CD1c-positive myeloid dendritic cell (primary cell): ENCODE results near the gene PTPRN2.

Experiments
- DNase-seq: peaks from one replicate; pipeline ENCODE4 v3.0.0-alpha.2; 2016; ENCODE audit errors: extremely low spot score

Gene PTPRN2

DNA sequence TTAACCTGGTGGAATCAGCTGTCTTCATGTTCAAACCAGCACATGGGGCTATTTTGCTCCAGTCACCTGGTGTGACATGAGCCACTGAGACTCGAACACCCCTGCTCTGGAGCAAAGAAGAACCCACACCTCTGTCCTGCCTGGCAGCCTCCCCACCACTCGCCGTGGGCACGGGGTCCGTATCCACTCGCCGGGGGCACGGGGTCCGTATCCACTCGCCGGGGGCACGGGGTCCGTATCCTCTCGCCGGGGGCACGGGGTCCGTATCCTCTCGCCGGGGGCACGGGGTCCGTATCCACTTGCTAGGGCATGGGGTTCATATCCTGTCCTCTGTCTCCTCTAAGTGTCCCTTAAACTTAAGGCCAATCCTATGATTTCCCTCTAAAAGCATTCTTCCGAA lies 558.7 kb downstream of the PTPRN2 start:
- no peak for DNase-seq

- DNase-seq = no peak
Observed at GRCh38 chr7:158028290-158028941, 559.2 kb downstream of the PTPRN2 start.

DNA sequence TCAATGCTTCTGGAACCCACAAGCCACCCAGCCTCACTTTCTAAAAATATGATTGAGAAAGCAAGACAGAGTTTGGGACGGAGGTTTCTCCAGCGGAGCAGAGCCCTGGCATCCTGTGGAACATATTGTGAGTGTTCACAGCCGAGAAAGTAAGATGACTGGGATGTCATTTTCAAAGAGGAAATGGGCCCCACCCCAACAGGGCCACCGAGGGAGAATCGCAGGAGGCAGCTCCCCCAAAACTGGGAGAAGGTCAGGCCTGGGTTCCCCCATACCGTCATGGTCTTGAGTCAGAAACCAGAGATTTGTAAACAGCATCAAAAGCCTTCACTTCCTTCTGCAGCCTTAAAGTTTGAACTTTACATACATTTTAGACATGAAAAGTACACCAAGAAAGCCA lies 560.0 kb downstream of the PTPRN2 start:
- DNase-seq = no peak

- no peak for DNase-seq
Observed at GRCh38 chr7:158026636-158027265, 560.9 kb downstream of the PTPRN2 start.

DNA sequence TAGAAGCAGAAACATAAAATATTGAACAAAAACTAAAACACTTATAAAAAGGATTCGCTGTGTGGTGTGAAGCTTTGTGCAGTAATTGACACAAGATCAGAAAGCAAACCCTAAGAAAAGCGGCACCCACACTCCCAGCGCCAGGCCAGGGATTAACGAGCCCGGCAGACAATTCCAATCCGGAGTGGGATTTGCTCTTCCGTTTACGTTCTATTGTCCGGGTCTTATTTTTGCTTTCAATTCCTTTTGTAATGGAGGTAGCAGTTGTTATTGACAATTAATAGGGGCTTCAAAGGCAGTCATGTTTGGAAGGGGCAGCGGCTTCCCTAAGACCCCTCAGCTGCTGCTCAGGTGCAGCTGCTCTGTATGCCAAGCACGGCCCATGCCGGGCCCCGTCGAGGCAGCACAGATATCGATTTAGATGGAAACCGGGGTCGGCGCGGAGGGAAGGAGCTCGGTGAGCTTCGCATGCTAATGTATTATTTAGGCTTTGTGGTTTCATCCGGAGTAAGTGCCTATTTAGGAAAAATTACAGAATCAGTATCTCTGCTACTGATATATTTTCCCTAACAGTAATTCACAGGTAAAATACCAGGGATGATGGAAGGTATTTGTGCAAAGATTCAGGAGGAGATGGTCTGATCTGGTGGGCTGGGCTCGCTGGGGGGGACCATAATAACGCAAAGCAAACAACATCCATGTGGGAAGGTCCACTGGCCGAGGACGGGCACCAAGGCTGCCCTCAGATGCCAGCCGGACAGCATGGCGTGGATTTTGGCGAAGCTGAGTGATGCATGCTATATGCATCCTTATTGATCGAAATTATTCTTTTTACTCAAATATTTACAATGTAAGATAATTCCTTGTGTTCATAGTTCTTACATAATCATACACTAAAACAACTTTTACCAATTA lies 561.7 kb downstream of the PTPRN2 start:
- DNase-seq = no peak

DNA sequence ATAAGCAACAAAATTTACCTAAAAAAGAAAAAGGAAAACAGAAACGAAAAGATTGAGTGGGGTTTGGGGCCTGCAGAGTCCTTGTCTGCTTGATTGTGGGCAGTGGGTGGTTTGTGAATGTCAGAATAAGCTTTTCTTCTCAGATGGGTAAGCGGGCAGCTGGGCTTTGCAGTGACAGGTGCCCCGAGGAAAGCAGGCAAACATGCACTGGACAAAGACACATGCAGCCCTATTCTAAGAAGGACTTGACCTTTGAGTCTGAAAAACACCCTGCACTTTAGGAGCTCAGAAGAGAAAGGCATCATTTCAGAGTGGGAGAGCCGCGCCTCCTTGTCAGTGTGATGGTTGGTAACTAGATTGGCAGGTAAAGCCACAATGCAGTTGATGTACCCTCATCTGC lies 562.7 kb downstream of the PTPRN2 start:
- DNase-seq = no peak

GRCh38 chr7:158024351-158024715 lies 563.3 kb downstream of the PTPRN2 start:
- no peak for DNase-seq

DNA sequence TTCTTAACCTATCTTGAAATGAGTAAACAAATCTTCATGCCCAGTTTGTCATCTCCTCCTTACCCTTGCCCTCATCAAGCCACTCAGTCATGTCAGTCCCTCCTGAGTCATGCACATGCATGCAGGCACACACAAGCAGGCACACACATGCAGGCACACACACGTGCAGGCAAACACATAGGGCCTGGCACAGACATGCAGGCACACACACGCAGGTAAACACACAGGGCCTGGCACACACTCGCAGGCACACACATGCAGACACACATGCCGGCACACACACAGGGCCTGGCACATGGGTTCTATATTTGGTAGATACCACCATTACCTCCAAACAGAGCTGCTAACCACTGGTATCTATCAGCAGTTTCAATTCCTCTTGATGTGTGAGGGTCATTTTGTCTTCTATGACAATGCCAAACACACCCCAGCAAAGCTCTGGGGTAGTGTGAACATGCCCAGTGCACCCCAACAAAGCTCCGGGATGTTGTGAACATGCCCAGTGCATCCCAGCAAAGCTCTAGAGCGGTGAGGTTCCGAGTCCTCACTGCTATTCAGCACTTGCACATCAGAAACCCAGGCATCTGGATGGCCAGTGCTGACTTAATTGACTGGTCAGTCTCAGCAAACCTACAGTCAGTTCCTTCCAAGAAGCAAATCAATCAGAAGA lies 563.8 kb downstream of the PTPRN2 start:
- no peak for DNase-seq

- DNase-seq = no peak
Observed at GRCh38 chr7:158023157-158023556, 564.5 kb downstream of the PTPRN2 start.

DNA sequence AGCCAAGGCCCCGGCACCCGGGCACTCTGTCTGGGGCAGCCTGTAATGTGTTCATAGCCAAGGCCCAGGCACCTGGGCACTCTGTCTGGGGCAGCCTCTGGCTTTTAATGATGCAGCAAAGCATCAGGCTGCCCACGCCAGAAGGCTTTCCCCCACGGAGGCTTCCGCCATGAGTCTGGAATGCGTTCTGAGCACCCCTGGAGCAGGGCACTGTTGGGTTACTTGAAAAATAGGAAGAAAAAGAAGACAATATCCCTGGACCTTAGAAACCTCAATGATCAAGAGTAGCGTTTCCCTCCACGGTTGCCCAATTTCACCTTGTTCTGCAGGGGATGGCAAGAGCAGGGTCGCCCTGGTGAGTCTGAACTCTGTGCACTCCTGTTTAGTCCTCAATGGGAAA lies 565.0 kb downstream of the PTPRN2 start:
- DNase-seq = no peak

DNA sequence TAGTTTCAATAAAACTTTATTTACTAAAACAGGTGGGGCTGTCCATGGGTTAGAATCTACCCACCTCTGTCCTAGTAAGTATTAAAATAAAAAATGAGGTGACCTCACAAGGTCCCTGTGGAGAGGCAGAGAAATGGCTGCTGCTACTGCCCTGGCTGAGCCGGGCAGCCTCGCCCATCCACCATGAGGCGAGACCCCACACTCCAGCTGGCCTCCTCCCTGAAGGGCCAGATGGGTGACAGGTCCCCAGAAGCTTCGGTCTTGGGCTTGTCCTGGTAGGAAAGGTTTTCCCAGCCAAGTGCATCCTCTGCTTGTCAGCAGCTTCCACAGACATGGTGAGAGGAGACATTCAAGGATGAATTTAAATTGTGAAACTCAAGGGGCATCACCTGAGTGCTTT lies 565.8 kb downstream of the PTPRN2 start:
- DNase-seq = no peak

GRCh38 chr7:158020706-158021095 lies 566.9 kb downstream of the PTPRN2 start:
- DNase-seq = no peak

DNA sequence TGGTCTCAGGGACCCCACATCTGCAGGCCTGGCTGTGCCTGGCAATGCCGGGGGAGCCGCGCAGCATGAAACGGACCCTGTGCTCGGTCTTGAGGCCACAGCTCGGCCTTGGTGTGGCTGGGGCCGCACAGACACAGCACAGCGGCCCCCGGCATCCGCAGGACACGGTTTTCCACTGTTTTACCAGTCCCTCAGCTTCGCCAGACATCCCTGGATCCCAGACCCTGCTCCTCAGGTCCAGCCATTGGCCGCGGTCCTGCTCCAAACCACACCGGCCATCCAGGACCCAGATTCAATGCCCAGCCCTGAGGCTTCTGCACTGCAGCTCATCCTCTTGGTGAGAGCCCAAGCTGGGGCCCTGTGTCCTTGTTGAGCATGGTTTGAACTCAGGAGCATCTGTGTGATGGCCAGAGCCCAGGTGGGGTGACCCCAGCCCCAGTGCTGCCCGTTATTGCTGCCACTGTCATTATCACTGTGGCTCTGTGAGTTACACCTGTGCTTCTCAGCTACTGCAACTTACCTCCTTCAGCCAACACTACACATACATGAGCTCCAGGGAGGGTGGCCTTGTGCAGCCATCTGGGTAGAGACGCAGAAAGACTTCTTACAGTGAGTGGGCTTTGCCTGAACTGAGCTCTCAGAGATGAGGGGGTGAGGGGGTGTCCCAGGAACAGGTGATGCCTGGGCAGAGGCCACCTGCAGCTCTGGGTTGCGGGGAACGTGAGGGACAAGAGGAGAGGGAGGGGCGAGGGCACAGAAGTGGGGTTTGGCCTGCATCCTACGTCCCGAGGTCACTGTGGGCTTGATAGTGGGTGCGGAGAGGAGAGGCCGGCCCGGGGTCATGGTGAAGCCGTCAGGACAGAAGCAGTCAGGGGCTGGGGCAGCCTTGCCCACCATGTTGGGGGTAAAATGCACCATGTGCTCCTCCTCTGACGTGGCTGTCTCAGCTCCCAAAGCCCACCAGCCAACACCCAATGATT lies 567.6 kb downstream of the PTPRN2 start:
- no peak for DNase-seq

DNA sequence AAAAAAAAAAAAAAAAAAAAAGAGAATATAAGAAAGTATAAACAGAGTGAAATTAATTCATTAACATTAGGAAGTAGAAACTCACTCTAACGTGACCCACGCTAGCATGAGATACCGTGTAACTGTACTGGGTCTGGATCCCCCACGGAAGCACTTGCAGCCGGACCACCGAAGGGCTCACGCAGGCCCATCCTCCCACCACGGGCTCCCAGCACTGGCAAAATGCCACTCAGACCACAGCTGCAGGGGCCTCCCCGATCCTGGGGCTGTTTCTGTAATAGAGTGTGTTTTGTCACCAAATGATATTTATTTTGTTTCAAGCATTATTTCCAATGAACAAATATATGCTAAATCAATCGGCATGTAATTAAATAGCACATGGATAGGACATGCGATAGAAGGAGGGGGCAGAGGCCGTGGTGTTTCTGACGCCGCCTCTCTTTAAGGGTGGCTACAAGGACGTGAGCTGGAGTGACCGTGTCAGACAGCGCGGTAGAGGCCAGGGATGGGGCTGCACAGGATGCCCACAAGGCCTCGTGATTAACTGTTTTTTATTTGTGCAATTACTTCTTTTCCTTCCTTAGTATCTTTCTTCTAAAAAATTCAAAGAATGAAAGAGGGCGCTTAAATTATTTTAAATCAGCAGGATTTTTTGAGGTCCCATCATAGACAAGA lies 568.5 kb downstream of the PTPRN2 start:
- DNase-seq = no peak

DNA sequence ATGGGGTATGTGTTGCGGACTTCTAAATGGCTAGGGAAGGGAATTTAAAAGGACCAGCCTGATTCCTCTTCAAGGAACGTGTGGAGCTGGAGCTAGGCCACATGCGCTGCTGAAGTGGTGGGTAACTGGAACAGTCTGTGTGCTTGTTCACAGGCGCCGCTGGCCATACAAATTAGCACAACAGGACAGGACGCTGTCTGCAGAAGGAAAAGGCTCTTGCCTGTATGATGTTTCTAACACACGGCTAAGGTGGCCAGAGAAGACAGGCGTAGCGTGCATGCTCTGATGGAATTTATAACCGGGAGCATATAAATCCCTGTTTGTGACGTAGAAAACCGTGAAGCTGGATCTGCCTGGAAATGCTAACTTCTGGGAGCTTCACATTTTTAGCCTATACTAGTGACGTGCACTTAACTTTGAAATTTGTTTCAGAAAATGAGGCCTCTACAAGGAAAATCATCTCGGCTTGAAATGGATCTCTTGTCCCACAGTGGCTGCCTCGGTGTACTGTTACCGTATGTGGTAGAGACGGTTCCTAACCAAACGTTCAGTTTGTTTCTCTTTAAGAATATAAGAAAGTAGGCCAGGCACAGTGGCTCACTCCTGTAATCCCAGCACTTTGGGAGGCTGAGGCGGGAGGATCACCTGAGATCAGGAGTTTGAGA lies 569.4 kb downstream of the PTPRN2 start:
- no peak for DNase-seq

DNA sequence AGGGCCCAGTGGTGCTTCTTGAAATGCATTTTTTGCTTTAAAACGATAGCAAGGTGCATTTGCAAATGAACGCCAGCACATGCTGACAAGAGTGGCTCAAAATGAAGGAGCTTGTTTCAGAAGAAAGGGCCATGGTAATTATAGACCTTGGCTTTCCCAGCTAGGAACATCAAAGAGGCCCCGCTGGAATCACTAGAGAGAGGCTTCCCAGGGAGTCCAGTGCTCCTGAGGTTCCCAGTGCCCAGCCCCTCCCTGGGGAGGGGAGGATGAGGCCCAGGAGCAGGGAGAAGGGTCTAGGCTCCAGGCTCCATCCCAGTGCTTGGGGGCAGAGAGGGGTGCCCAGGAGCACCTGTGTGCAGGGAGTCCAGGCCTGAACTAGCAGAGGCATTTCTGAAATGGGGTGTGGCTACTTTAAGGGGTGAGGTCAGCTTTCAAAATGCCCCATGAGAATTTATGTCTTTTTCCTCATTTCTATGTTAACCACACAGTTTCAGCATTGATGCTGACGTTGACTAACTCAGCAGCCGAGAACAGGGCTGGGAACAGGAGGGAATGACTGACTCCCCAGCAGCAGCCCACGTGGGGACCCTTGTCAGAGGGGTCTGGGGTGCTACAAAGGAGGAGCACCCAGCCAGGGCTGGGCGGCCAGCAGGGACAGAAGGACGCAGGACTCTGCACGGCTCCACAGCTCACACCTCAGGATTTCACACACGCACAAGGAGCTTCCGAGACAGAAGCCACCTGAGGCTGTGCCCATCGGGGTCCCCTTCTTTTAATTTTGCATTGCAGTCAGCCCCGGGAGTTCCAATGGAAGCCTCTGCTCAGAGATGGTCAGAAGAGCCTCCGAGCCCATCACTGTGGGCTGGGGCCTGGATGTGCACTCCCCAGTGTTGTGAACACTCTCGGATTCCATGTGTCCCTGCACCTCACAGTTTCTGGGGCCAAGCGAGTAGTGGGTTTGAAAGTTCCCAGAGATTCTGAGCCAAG lies 570.2 kb downstream of the PTPRN2 start:
- DNase-seq = no peak

DNA sequence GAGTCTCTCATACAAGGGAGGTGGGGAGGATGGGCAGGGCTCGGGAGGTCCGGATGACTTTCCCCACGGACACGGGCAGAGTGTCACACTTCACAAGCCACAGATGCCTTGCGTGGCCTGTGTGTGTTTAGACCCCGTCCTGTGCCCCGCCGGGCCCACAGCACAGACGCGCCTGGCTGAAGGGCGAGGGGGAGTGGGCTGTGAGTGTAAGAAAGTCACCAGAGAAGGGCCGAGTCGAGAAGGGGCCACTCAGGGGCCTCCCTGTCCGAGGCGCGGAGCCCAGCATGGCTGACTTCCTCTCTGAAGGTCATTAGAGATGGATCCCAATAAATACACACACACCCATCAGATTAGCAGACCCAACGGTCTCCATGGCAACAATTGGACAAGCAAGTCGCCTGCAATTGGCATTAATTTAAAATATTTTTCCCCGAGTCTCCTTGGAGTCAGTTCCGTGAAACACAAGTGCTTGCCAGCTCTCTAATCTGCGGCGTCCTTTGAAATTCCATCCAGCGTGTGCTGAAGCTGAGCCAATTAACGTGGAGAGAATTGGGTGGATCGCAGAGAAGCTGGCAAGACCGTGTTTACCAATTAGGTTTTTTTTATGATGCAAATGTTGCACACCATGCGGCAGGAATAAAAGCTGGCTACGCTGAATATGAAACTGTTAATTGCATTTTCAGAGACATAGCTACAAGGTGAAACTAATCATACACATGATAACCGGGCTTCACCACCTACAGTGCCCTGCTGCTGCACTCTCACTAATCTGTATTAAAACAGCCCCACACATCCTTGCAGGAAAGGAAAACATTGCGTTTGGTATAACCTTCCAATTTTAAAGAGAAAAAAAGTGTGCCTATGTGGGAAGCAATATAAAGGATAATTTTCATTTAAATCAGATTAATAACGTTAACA lies 571.2 kb downstream of the PTPRN2 start:
- DNase-seq = no peak
